ENCODE data around the gene ANKRD63. TPM values are rescaled to one million over a fixed set of nuclear protein-coding genes. Genes with fewer than 3 reads are reported as not detected.

Gene ANKRD63
- total RNA-seq, 1 experiment from 2014 or later: 0.46 TPM

DNA sequence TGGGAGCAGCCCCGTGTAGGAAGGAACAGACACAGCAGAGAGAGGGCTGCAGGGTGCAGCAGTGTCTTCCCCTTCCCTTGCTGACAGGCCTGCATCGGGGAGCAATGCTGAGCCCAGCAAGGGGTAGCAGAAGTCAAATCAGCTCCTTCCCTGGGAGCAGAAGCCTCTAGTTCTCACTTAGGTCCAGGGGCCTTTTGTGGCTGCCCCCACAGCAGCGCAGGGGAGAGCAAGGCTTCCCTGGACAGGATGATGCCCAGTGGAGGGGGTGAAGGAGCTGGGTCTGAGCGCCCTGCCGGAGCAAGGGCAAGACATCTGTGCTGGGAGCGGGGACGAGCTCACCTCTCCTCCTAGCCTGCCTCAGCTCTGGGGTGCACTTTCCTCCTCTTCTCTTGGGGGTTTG lies 24.0 kb upstream of the ANKRD63 start:
- no peak overlapping the region for H3K4ac ChIP-seq (ENCODE audit: low read depth, low read length)
- no peak overlapping the region for H3T11ph ChIP-seq (ENCODE audit: low read length)
- no peaks in the 10 kb centered on the region for H3K27me3 ChIP-seq (ENCODE audit: insufficient read depth, low read length)
- H3K4me1 Mint-ChIP-seq: peaks cover 29 to 36% of the 10 kb centered on the region in 2 experiments
- peaks cover 6% of the 10 kb centered on the region; the same call in 1 of the 2 replicates for H3K4me1 ChIP-seq (ENCODE audit: insufficient read depth, low read length)
- no peak overlapping the region for H3K9ac ChIP-seq (ENCODE audit: extremely low read depth, insufficient read length, low read length)
- H3K14ac ChIP-seq (ENCODE audit: insufficient read depth, low read length): no peak overlapping the region
- H3K4me3 Mint-ChIP-seq: peak overlapping the region in 1 of 2 experiments; percentile 18; a peak in 1 of 5 replicates
- H2BK20ac ChIP-seq (ENCODE audit: low read depth, low read length, poor library complexity, severe bottlenecking): no peak overlapping the region
- no peaks in the 10 kb centered on the region for H3K79me1 ChIP-seq (ENCODE audit: insufficient read depth, low read depth, low read length, poor library complexity, severe bottlenecking)
- no peak overlapping the region for H4K5ac ChIP-seq (ENCODE audit: insufficient read length, low read depth, low read length)
- WGBS (ENCODE audit: extremely low coverage, insufficient read length, low lambda C conversion rate): no CpG with 5 or more reads among the region's 7 CpGs
- H3K56ac ChIP-seq (ENCODE audit: insufficient read length, low read depth, low read length): no peak overlapping the region
- no peak overlapping the region for H4K91ac ChIP-seq (ENCODE audit: insufficient read length, low read depth, low read length)
- H4K20me1 ChIP-seq (ENCODE audit: control insufficient read depth, insufficient read depth, insufficient read length): no peaks in the 10 kb centered on the region
- H2BK15ac ChIP-seq (ENCODE audit: low read depth, low read length): no peak overlapping the region
- no peaks in the 10 kb centered on the region for H3K79me2 ChIP-seq (ENCODE audit: insufficient read depth, low read length)
- H2BK12ac ChIP-seq (ENCODE audit: insufficient read length, low read depth, low read length): no peak overlapping the region
- no peaks in the 10 kb centered on the region; a peak in 1 of 5 replicates for H3K9me3 Mint-ChIP-seq
- peaks cover 31% of the 10 kb centered on the region for H3K27me3 Mint-ChIP-seq (ENCODE audit: low read depth)
- no peak overlapping the region for H3K4me2 ChIP-seq (ENCODE audit: insufficient read depth, insufficient read length, low read length)
- H3K27ac Mint-ChIP-seq: no peak overlapping the region; a peak in 1 of 7 replicates
- no peak overlapping the region for H2AK5ac ChIP-seq (ENCODE audit: insufficient read length, low read length)
- H3K18ac ChIP-seq (ENCODE audit: insufficient read length, low read depth, low read length): no peak overlapping the region
- H2AFZ ChIP-seq (ENCODE audit: low read length): no peak overlapping the region
- no peaks in the 10 kb centered on the region for H3K9me3 ChIP-seq (ENCODE audit: control insufficient read depth, low read depth, low read length)
- no peaks in the 10 kb centered on the region for H3K23me2 ChIP-seq (ENCODE audit: insufficient read length, low read depth, low read length, poor library complexity, severe bottlenecking)
- no peak overlapping the region for H2BK5ac ChIP-seq (ENCODE audit: insufficient read length, low read length)
- H2BK120ac ChIP-seq (ENCODE audit: low read depth, low read length, poor library complexity, severe bottlenecking): no peak overlapping the region
- TF ChIP-seq, protein P1, sequence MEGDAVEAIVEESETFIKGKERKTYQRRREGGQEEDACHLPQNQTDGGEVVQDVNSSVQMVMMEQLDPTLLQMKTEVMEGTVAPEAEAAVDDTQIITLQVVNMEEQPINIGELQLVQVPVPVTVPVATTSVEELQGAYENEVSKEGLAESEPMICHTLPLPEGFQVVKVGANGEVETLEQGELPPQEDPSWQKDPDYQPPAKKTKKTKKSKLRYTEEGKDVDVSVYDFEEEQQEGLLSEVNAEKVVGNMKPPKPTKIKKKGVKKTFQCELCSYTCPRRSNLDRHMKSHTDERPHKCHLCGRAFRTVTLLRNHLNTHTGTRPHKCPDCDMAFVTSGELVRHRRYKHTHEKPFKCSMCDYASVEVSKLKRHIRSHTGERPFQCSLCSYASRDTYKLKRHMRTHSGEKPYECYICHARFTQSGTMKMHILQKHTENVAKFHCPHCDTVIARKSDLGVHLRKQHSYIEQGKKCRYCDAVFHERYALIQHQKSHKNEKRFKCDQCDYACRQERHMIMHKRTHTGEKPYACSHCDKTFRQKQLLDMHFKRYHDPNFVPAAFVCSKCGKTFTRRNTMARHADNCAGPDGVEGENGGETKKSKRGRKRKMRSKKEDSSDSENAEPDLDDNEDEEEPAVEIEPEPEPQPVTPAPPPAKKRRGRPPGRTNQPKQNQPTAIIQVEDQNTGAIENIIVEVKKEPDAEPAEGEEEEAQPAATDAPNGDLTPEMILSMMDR (conservative IDR thresholded peaks at IDR 0.05): no peak
- no peaks in the 10 kb centered on the region for H3K36me3 Mint-ChIP-seq (ENCODE audit: insufficient read depth in 1 of 3, low read depth in 3 of 3)
- no peak overlapping the region for H4K8ac ChIP-seq (replicated peaks; ENCODE audit: insufficient read length, low read depth, low read length)
- no peak for DNase-seq
- H3K27ac ChIP-seq (ENCODE audit: insufficient read length, low read depth, low read length): no peak overlapping the region
- no peak overlapping the region for H3K23ac ChIP-seq (ENCODE audit: insufficient read length, low read depth, low read length)
